GM21360 (cell line): ENCODE data around the gene GPR158.
"Not testable (repeated sequence)": the region's sequence is repeated elsewhere in the genome, so short reads cannot be mapped to it uniquely, and the experiment has no call there.

ENCODE experiments used
- ATAC-seq: cut with Tn5 transposase; IDR thresholded peaks from one replicate; pipeline ENCODE4 v1.9.1; 2021; ENCODE audit warnings: mild to moderate bottlenecking, moderate library complexity; ENCODE audit not compliant: unreplicated experiment

The GPR158 gene

GRCh38 chr10:25294032-25294926 is 119.5 kb downstream of the GPR158 start:
- ATAC-seq = no peak

DNA sequence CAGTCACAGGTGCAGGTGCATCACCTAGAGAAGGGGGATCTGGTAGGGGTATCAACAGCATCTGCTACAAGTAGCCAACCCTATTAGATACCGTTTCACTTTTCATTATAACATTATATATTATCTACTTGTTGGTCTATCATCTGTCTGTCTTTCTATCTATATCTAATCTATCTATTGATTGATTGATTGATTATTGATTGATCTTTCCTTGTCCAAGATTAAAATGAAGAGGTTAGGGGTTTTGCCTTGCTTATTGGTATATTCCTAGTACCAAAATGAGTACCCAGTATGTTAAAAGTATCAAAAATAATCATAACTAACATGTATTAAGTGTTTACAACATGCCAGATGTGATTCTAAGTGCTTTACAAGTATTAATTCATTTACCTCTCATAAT is 121.5 kb downstream of the GPR158 start:
- ATAC-seq = no peak

GRCh38 chr10:25297466-25297865 is 122.7 kb downstream of the GPR158 start:
- no peak for ATAC-seq

DNA sequence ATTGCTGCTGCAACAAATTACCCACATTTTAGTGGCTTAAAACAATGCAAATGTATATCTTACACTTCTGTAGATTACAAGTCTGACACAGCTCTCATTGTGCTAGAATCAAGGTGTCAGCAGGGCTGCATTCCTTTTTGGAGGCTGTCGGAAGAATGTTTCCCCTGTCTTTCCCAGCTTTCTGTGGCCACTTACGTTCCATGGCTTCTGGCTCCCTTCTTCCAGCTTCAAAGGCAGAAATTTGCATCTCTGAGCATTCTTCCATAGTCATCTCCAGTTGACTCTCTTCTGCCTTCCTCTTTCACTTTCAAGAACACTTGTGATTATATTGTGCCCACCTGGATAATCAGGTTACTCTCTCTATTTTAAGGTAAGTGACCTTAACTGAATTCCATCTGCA is 125.3 kb downstream of the GPR158 start:
- ATAC-seq = no peak

- ATAC-seq = no peak
These were observed 129.8 kb downstream of the GPR158 start for GRCh38 chr10:25304606-25305005.

DNA sequence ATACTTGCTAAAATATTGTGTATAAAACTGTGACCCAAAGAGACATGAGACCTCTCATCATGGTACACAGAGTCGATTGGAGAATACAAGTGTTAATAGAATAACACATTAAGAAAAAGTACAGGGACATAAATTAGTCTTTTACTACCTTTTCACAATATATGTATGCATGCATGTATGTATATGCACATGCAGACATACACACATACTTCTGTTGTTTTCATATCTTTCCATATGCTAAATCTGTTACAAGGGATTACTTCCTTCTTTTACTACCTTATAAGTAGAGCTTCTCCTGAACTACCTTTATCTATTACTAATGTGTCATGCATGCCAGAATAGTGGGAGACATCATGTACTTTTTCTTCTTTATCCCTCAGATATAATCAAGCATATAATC is 131.6 kb downstream of the GPR158 start:
- no peak for ATAC-seq

DNA sequence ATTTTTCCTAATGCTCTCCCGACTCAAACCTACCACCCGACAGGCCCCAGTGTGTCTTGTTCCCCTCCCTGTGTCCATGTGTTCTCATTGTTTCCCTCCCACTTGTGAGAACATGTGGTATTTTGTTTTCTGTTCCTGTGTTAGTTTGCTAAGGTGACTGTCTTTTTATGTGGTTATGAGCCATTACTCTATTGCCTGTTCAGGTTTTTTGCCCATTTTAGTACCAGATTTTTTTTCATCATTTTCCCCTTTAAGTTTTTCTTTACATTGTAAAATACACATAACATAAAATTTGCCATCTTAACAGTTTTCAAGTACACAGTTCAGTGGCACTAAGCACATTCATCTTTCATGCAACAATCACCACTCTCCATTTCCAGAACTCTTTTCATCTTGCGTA is 133.5 kb downstream of the GPR158 start:
- ATAC-seq = no peak

DNA sequence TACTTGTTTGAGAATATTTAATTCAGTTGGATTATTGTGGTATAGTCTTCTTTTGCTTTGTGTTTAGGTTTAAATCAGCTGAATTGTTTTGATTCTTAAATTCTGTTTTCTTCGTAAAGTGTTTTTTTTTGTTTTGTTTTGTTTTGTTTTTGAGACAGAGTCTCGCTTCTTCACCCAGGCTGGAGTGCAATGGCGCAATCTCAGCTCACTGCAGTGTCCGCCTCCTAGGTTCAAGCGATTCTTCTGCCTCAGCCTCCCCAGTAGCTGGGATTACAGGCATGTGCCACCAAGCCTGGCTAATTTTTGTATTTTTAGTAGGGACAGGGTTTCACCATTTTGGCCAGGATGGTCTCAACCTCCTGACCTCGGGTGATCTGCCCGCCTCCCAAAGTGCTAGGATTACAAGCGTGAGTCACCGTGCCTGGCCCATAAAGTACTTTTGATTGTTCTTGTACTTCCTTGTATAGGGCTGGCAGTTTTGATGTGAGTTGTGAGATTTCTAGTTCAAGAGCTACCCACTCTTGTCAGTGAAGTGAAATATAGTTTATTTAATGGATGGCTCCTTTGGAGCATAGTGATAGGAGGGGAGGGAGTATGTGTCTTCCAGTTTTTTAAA is 142.9 kb downstream of the GPR158 start:
- not testable (repeated sequence) for ATAC-seq

DNA sequence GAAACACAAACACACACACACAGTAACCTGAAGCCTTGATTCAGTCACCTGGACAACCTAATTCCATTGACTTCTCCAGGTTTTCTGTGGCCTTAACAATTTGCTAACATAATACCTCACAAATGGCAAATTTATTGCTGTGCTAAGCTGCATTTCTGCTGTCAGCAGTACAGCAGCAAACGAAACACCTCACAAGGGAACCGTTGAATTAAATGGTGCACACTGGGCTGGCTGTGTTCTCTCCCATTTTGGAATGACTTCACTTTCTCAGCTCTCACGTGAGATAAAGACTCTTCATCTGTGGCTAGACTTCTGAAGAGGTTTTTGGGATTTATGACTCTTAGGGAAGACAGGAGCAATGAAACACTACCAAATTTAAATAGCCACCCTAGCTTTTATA is 152.5 kb downstream of the GPR158 start:
- ATAC-seq = no peak

DNA sequence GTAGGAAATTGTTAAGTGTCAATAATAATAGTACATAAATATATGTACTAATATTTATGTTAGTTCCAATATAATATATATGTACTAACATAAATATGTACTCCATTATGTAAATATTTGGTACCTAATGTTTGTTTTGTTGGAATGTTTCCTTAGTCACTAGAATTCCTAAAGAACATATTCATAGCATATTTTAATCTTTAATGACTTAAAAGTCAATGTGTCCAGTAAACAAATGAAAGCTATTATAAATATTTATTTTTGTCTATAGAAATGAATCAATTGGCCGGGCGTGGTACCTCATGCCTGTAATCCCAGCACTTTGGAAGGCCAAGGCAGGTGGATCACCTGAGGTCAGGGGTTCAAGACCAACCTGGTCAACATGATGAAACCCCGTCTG is 153.6 kb downstream of the GPR158 start:
- ATAC-seq = no peak

DNA sequence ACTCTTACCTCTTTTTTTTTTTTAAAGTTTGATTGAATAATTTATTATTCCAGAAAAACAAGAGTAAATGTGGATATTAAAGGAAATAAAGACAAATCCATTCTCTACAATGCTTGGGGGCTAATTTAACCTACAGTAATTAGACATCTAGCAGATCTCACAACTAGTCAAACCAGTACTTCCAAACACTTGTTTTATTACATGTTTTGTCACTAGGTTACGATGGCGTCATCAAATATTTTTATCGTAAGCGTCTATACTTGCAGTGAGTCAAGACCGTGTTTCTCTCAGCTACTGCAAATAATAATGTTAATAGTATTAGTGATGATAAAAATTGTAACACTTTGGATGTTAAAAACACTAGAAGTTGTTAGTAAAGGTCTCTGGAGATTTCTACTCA is 154.8 kb downstream of the GPR158 start:
- not testable (repeated sequence) for ATAC-seq

DNA sequence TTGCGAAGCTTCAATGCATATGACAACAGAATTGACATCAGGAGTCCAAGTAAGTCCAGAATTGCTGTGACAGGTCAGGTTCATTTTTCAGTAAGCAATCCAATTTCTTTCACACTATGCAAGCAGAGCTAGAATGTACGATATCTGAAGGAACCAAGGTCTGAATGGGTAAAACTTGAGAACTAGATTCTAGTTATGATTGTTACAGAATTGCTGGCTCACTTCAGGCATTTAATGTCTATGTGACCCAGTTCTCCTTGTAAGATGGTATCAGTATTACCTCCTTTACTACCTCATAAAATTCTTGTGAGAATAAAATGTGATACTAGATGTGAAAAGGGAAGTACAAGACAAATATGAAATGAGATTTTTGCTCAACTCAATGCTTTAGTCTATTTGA is 159.6 kb downstream of the GPR158 start:
- no peak for ATAC-seq

DNA sequence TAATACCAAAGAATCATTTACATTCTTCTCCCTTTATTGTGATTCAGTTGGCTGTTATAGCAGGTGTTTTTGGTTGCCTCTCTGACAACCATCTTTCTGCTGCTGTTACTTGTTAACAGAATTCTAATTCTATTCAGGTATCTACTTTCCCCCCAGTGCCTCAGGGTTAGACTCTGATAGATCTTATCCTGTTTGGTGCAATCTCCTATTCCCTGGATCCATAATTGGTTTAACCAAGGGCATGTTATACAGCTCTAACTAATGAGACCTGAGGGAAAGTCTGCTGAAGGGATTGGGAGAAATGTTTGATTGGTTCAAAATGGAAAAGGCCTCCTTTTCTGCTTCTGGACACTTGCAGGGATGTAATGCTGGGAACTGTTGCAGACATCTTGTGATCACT is 161.5 kb downstream of the GPR158 start:
- ATAC-seq = no peak

GRCh38 chr10:25338271-25338670 is 163.5 kb downstream of the GPR158 start:
- ATAC-seq = no peak

GRCh38 chr10:25339966-25340365 is 165.2 kb downstream of the GPR158 start:
- ATAC-seq = no peak

GRCh38 chr10:25349520-25349919 is 174.7 kb downstream of the GPR158 start:
- ATAC-seq = no peak

- ATAC-seq = no peak
These were observed 181.8 kb downstream of the GPR158 start for GRCh38 chr10:25356609-25357008.

GRCh38 chr10:25357269-25357668 is 182.5 kb downstream of the GPR158 start:
- ATAC-seq = no peak

DNA sequence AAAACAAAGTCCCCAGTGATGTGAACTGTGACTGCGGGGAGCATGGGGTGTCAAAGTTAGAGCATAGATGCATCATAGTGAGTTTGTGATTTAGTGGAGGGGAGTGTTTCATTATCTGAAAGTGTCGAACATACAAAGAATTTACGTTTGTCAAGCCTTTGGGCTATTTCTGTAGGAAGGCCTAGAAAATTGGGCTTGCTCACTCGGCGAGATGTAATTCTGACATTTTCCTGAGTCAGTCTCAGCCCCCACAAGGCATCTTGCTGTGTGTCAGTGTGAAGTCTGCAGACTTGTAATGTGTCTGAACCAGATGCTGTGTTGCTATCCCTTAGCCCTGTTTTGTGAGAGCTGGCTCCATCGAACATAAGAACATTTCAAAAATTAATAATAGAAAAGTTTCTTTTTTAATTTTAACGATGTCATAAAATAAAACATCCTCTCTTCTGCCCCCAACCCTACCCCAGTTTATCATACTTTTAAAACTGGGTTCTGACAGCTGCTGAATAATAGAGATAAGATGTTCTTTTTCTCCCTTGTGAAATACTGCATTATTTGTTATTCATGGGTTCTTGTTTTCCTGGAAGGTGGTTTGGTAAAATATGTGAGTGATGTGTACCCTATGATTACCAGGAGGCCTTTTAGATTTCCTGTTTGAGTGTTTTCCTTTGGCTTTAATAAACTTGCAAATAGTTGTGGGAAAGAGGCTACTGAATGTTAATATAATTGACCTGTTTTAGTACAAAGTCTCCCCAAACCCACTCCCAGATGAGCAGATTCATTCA is 207.4 kb downstream of the GPR158 start:
- no peak for ATAC-seq

DNA sequence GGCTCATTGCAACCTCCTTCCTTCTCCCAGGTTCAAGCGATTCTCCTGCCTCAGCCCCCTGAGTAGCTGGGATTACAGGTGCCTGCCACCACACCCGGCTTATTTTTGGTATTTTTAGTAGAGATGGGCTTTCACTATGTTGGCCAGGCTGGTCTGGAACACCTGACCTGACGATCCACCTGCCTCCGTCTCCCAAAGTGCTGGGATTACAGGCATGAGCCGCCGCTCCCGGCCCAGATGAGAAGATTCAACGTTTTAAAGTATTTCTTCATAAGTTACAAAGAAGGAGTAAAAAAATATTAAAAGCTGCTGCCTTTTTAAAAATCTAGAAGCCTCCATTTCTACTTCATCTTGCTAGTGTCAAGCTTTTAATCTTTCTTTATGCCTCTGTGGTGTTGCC is 208.1 kb downstream of the GPR158 start:
- ATAC-seq = not testable (repeated sequence)

DNA sequence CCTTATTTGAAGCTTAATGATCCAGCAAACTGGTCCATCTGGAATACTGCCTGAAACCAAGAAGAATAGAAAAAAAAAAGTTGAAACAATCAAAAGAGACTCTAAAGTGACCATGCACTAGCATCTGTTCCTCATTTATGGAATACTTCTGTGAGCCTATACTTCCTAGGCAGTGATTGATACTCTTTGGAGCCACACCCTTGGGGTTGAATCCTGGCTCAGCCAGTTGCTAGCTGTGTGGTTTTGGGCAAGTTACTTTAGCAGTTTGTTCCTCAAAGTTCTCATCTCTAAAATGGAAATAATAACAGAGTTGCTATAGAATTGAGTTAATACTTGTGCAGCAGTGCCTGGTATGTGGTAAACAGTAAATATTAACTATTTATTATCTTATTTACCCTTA is 208.9 kb downstream of the GPR158 start:
- ATAC-seq = no peak

DNA sequence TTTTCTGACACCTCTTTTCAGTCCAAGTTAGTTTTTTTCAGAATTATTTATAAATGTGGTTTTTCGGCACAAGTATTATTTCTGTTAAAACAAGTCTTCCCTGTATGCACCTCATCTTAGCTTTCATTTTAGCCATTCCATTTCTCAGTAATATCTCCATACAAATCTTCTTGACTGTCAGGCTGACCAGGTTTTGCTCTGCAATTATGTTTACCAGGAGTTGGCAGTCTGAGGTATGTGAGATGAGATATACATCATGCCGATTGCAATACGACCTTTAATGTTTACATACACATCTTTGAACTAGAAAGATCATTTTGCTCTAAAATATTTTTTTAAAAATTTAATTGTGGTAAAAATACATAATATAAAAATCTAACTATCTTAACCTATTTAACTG is 209.8 kb downstream of the GPR158 start:
- no peak for ATAC-seq
